GM18511 (cell line): ENCODE data around the gene DARS1.

ENCODE experiments used
- ATAC-seq: cut with Tn5 transposase; IDR thresholded peaks from one replicate; pipeline ENCODE4 v1.9.1; 2021; ENCODE audit warnings: mild to moderate bottlenecking, moderate library complexity; ENCODE audit not compliant: unreplicated experiment

The DARS1 gene

GRCh38 chr2:136016427-136016826, 31.0 kb upstream of the DARS1 start:
- no peak for ATAC-seq

GRCh38 chr2:136015699-136016098, 30.3 kb upstream of the DARS1 start:
- ATAC-seq: peak; percentile 26

- no peak for ATAC-seq
These were observed 29.0 kb upstream of the DARS1 start for GRCh38 chr2:136014411-136014810.

- no peak for ATAC-seq
These were observed 28.5 kb upstream of the DARS1 start for GRCh38 chr2:136013955-136014354.

GRCh38 chr2:136013136-136013685, 27.8 kb upstream of the DARS1 start:
- no peak for ATAC-seq

GRCh38 chr2:136012315-136012714, 26.9 kb upstream of the DARS1 start:
- ATAC-seq: no peak

GRCh38 chr2:136010126-136010525, 24.7 kb upstream of the DARS1 start:
- ATAC-seq: no peak

- ATAC-seq: peak; percentile 62
These were observed 22.9 kb upstream of the DARS1 start for GRCh38 chr2:136008205-136008865.

GRCh38 chr2:136006658-136007057, 21.2 kb upstream of the DARS1 start:
- ATAC-seq: no peak

GRCh38 chr2:136005462-136006196, 20.2 kb upstream of the DARS1 start:
- peak; percentile 72 for ATAC-seq

- ATAC-seq: no peak
These were observed 19.5 kb upstream of the DARS1 start for GRCh38 chr2:136004965-136005364.

- no peak for ATAC-seq
These were observed 15.7 kb upstream of the DARS1 start for GRCh38 chr2:136001131-136001530.

GRCh38 chr2:136000502-136000901, 15.1 kb upstream of the DARS1 start:
- peak; percentile 59 for ATAC-seq

- ATAC-seq: no peak
These were observed 14.5 kb upstream of the DARS1 start for GRCh38 chr2:135999899-136000298.

- ATAC-seq: no peak
These were observed 13.5 kb upstream of the DARS1 start for GRCh38 chr2:135998879-135999278.

GRCh38 chr2:135997380-135997779, 12.0 kb upstream of the DARS1 start:
- ATAC-seq: peak; percentile 84

GRCh38 chr2:135996304-135996703, 10.9 kb upstream of the DARS1 start:
- ATAC-seq: no peak

- no peak for ATAC-seq
These were observed 8.9 kb upstream of the DARS1 start for GRCh38 chr2:135994281-135994680.

- ATAC-seq: no peak
These were observed 8.0 kb upstream of the DARS1 start for GRCh38 chr2:135993421-135993820.

GRCh38 chr2:135991861-135992260, 6.4 kb upstream of the DARS1 start:
- ATAC-seq: no peak

GRCh38 chr2:135987441-135987840, 2.0 kb upstream of the DARS1 start:
- ATAC-seq: no peak

GRCh38 chr2:135986507-135986906, 1.1 kb upstream of the DARS1 start:
- ATAC-seq: no peak
